Spleen (tissue), 11 donors: ENCODE measurements around the gene OSTF1. TPM values are rescaled to one million over a fixed set of nuclear protein-coding genes. Genes with fewer than 3 reads are reported as not detected.

Experiments
- DNase-seq: peaks from one replicate; pipeline ENCODE4 v3.0.0-alpha.2; 2020
- H3K27ac ChIP-seq, 8 donors: fragments of 200-600 bp; sonication (generic) in 7 of 8; 1 replicate in 4 of 8; 2 replicates in 4 of 8; pipeline versions ENCODE4 v1.5.0 to v1.8.0; 2016 to 2021; ENCODE audit warnings: inconsistent platforms in 4 of 8, mild to moderate bottlenecking in 4 of 8, moderate library complexity in 1 of 8
- H3K27me3 ChIP-seq, 7 donors: fragments of 200-600 bp; sonication (generic) in 6 of 7; replicated peaks in 1 of 7; 1 replicate in 4 of 7; 2 replicates in 3 of 7; pipeline versions ENCODE4 v1.5.0 to v1.8.0; 2016 to 2021; ENCODE audit warnings: inconsistent platforms in 3 of 7, mild to moderate bottlenecking in 1 of 7
- H3K36me3 ChIP-seq, 6 donors: fragments of 200-600 bp; sonication (generic) in 5 of 6; 1 replicate in 4 of 6; 2 replicates in 2 of 6; pipeline versions ENCODE4 v1.5.0 to v1.8.0; 2016 to 2021; ENCODE audit warnings: inconsistent platforms in 2 of 6
- H3K4me1 ChIP-seq, 6 donors: fragments of 200-600 bp; sonication (generic) in 5 of 6; 1 replicate in 3 of 6; 2 replicates in 3 of 6; pipeline versions ENCODE4 v1.5.0 to v1.8.0; 2016 to 2021; ENCODE audit warnings: inconsistent platforms in 3 of 6
- H3K4me3 ChIP-seq, 8 donors: fragments of 200-600 bp; sonication (generic) in 7 of 8; 1 replicate in 4 of 8; 2 replicates in 4 of 8; pipeline versions ENCODE4 v1.5.0 to v1.8.0; 2016 to 2021; ENCODE audit warnings: inconsistent platforms in 4 of 8, mild to moderate bottlenecking in 4 of 8, moderate library complexity in 2 of 8
- H3K9me3 ChIP-seq, 8 donors: fragments of 200-600 bp; sonication (generic) in 7 of 8; 1 replicate in 4 of 8; 2 replicates in 4 of 8; pipeline versions ENCODE4 v1.5.0 to v1.8.0; 2016 to 2021; ENCODE audit warnings: inconsistent platforms in 4 of 8
- POLR2A ChIP-seq, 3 donors: fragments of 450-650 bp; IDR thresholded peaks; one replicate each; pipeline ENCODE4 v1.5.1; 2017; ENCODE audit warnings: antibody characterized with exemption in 3 of 3, mild to moderate bottlenecking in 1 of 3
- POLR2AphosphoS5 ChIP-seq, 3 donors: sonication (generic); formaldehyde crosslinking; IDR thresholded peaks; one replicate each; pipeline ENCODE4 v1.5.1; 2017; ENCODE audit warnings: antibody characterized with exemption in 3 of 3
- WGBS, 5 donors: extraction: QIAGEN DNeasy Blood & Tissue Kit in 3 of 5; methylation state at CpG; one replicate each; pipeline versions ENCODE4 v1.1.5 to v1.1.7; 2013 to 2018; 5-methylcytosine and 5-hydroxymethylcytosine counted together
- intact Hi-C: fragments of 100-400 bp; cut with DNase I; formaldehyde crosslinking; loops from one replicate; pipeline ENCODE4 v1.15.0; 2023; ENCODE audit warnings: low total_unique reads
- polyA plus RNA-seq, 3 donors: library from polyadenylated mRNA; stranded (reverse); fragments of 200-250 nt; gene quantifications; one replicate each; pipeline ENCODE4 v1.2.1, GENCODE V29; 2013
- total RNA-seq, 7 donors: library from RNA; depleted of rRNA in 3 of 7; stranded (reverse); fragments of >200 nt in 3 of 7; fragmentation: NEBNext Ultra II Directional in 4 of 7; extraction: Animal tissue kit (Norgen Biotek cat#: 25700) in 4 of 7; gene quantifications; one replicate each; pipeline versions ENCODE4 v1.1.0 to v1.2.1, GENCODE V29; 2016 to 2021
- TF ChIP-seq, protein P1 (sequence below), 11 experiments: fragments of 200-600 bp in 7 of 11; fragments of 450-650 bp in 4 of 11; sonication (generic) in 4 of 11; IDR thresholded peaks in 8 of 11; conservative IDR thresholded peaks in 3 of 11; 1 replicate in 7 of 11; 2 replicates in 4 of 11; pipeline versions ENCODE4 v1.4.0 to v1.8.0; 2016 to 2021; ENCODE audit warnings: antibody characterized with exemption in 11 of 11, inconsistent platforms in 4 of 11, mild to moderate bottlenecking in 1 of 11
- donor health status: healthy with polysubstance abuse.
- donor health status: DM: no; HTN: no; CAD: no; lungs with moderate emphysema.
- donor health status: DM: no; HTN: no; CAD: no.
- donor health status: Bipolar disorder and iron deficiency.
- donor health status: healthy.
- donor health status: DM: no; HTN: no; CAD: no.
- donor health status: DM: yes; HTN: yes; CAD: no.

The OSTF1 gene
- total and polyA plus RNA-seq, 10 donors: 58.4 to 123 (median 100) TPM

- peaks cover 0 to 3% (median 0%) of the 10 kb centered on the region in 8 donors for H3K9me3 ChIP-seq
- H3K27me3 ChIP-seq: no peaks in the 10 kb centered on the region
- intact Hi-C loops: no loop called here
- H3K4me1 ChIP-seq: no peaks in the 10 kb centered on the region
- WGBS, 5 donors: 78 to 93% (median 80%) methylated on average over 2 of the region's 2 CpGs
- H3K27ac ChIP-seq: peak overlapping the region in 1 of 8 donors; percentile 8
- H3K36me3 ChIP-seq: peaks cover 0 to 93% (median 22%) of the 10 kb centered on the region in 6 donors
- no peak overlapping the region for H3K4me3 ChIP-seq
- DNase-seq: no peak
- TF ChIP-seq POLR2A (IDR thresholded peaks at IDR 0.05) (no peak), POLR2AphosphoS5 (IDR thresholded peaks at IDR 0.05) (no peak)
- TF ChIP-seq, protein P1, sequence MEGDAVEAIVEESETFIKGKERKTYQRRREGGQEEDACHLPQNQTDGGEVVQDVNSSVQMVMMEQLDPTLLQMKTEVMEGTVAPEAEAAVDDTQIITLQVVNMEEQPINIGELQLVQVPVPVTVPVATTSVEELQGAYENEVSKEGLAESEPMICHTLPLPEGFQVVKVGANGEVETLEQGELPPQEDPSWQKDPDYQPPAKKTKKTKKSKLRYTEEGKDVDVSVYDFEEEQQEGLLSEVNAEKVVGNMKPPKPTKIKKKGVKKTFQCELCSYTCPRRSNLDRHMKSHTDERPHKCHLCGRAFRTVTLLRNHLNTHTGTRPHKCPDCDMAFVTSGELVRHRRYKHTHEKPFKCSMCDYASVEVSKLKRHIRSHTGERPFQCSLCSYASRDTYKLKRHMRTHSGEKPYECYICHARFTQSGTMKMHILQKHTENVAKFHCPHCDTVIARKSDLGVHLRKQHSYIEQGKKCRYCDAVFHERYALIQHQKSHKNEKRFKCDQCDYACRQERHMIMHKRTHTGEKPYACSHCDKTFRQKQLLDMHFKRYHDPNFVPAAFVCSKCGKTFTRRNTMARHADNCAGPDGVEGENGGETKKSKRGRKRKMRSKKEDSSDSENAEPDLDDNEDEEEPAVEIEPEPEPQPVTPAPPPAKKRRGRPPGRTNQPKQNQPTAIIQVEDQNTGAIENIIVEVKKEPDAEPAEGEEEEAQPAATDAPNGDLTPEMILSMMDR (IDR thresholded peaks at IDR 0.05 in 8 of 11, conservative IDR thresholded peaks at IDR 0.05 in 3 of 11): no peak
Measured at GRCh38 chr9:75064307-75065025, 23.8 kb upstream of the OSTF1 start.

DNA sequence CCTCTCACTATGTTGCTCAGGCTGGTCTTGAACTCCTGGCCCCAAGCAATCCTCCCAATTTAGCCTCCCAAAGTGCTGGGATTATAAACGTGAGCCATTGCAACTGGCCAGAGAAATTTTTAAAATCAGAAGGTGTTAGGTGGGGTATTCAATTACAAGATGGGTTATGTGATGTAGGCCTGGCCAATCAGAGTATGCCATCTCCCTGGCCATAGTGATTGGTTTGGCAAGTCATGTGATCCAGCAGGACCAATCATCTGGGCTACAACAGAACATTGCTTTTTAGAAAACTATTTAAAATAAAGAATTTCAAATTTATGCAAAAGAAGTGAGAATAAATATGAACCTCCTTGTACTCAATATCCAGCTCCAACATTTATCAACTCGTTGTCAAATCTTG lies 22.8 kb upstream of the OSTF1 start:
- Histone ChIP-seq H3K27ac (no peak overlapping the region), H3K36me3 (peaks cover 0 to 92% (median 22%) of the 10 kb centered on the region in 6 donors), H3K4me3 (no peak overlapping the region), H3K27me3 (no peaks in the 10 kb centered on the region), H3K9me3 (no peaks in the 10 kb centered on the region), H3K4me1 (no peaks in the 10 kb centered on the region)
- no peak for DNase-seq
- WGBS, 5 donors: 48 to 94% (median 74%) methylated on average over 2 of the region's 2 CpGs
- intact Hi-C loops: no loop called here
- TF ChIP-seq POLR2AphosphoS5 (IDR thresholded peaks at IDR 0.05): no peak
- TF ChIP-seq POLR2A (IDR thresholded peaks at IDR 0.05): no peak
- TF ChIP-seq, protein P1 (IDR thresholded peaks at IDR 0.05 in 8 of 11, conservative IDR thresholded peaks at IDR 0.05 in 3 of 11): no peak

DNA sequence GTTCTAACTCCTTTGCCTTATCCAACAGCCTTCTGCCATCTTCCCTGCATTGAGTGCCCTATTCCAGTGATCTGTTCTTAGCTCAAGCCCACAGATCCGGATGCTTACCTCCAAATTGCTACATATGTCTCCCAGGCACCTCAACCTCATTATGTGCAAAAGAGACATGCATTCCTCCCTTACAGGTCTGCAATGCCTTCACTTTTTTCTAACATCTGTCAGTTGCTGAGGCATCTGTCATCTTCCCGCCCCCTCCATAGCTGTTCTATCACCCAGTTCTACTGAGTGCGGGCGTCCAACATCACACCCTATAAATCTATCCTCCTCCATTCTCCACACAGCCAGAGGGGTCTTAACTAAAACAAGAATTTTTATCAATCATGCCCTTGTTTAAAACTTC lies 20.4 kb upstream of the OSTF1 start:
- intact Hi-C loops: no loop called here
- DNase-seq: no peak
- H3K4me3 ChIP-seq: no peak overlapping the region
- 73 to 98% (median 74%) methylated on average over 4 of the region's 4 CpGs for WGBS, 5 donors
- H3K4me1 ChIP-seq: peaks cover 0 to 4% (median 0%) of the 10 kb centered on the region in 6 donors
- peaks cover 0 to 88% (median 16%) of the 10 kb centered on the region in 6 donors for H3K36me3 ChIP-seq
- H3K9me3 ChIP-seq: no peaks in the 10 kb centered on the region
- H3K27me3 ChIP-seq: no peaks in the 10 kb centered on the region
- no peak for TF ChIP-seq POLR2AphosphoS5 (IDR thresholded peaks at IDR 0.05)
- no peak overlapping the region for H3K27ac ChIP-seq

GRCh38 chr9:75069171-75069570 lies 19.1 kb upstream of the OSTF1 start:
- H3K27ac ChIP-seq: no peak overlapping the region
- peaks cover 0 to 4% (median 0%) of the 10 kb centered on the region in 6 donors for H3K4me1 ChIP-seq
- no peaks in the 10 kb centered on the region for H3K27me3 ChIP-seq
- H3K4me3 ChIP-seq: no peak overlapping the region
- DNase-seq: no peak
- intact Hi-C loops: no loop called here
- 49 to 73% (median 64%) methylated on average over 2 of the region's 2 CpGs for WGBS, 5 donors
- no peak for TF ChIP-seq POLR2AphosphoS5 (IDR thresholded peaks at IDR 0.05)
- TF ChIP-seq, protein P1 (IDR thresholded peaks at IDR 0.05 in 8 of 11, conservative IDR thresholded peaks at IDR 0.05 in 3 of 11): no peak
- TF ChIP-seq POLR2A (IDR thresholded peaks at IDR 0.05): no peak
- no peaks in the 10 kb centered on the region for H3K9me3 ChIP-seq
- peaks cover 0 to 88% (median 17%) of the 10 kb centered on the region in 6 donors for H3K36me3 ChIP-seq
